ENCODE measurements around the gene FLAD1. TPM values are rescaled to one million over a fixed set of nuclear protein-coding genes. Genes with fewer than 3 reads are reported as not detected.

Gene FLAD1
- total and polyA plus RNA-seq, 2 of the 8 experiments (the other 6 are each of a cell fraction or from before 2014, with no cell fraction given): 104 to 143 TPM

DNA sequence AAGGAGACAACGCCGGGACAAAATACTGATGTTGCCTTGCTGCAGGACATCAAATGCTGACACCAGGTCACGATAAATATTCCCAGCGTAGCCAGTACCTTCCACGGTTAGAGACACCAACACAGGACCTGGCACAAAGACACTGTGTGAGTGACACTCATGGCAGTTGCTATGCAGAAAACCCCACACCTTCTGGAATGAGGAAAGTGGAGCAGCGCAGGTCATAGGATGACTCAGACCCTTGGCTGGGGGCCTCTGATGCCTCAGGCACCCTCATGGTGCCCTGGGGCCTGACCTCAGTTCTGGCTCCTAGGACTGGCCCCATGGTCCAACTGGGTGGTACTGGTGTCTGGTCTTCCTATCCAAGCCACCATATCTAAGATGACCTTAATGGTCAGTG lies 43.4 kb downstream of the FLAD1 start (continued):
- TF ChIP-seq ATF3 (IDR thresholded peaks at IDR 0.05; ENCODE audit: insufficient read depth, low read depth, low read length) (no peak), BCL11A (IDR thresholded peaks at IDR 0.05; ENCODE audit: low read depth in 2 of 2, low read length in 2 of 2) (no peak), NRF1 (IDR thresholded peaks at IDR 0.05; ENCODE audit: low read depth, low read length) (no peak), KDM1A (IDR thresholded peaks at IDR 0.05; ENCODE audit: borderline replicate concordance, low read length) (no peak), CBX5 (IDR thresholded peaks at IDR 0.05; ENCODE audit: low read depth, low read length) (no peak), SAP30 (IDR thresholded peaks at IDR 0.05; ENCODE audit: insufficient read depth, insufficient replicate concordance, low read length) (no peak), PHF8 (conservative IDR thresholded peaks at IDR 0.05; ENCODE audit: low read depth, low read length) (no peak)

Measured in H1 (cell line).